Psoas muscle (tissue), 8 donors: ENCODE measurements around the gene SIGLEC1. TPM values are rescaled to one million over a fixed set of nuclear protein-coding genes. Genes with fewer than 3 reads are reported as not detected.

Experiments
- ATAC-seq, 4 donors: fragments of 200-7000 bp; cut with Tn5 transposase; one replicate each; pipeline ENCODE4 v1.9.1; 2020; ENCODE audit warnings: moderate library complexity in 3 of 4, mild to moderate bottlenecking in 2 of 4
- DNase-seq, 2 donors: peaks; one replicate each; pipeline ENCODE4 v3.0.0-alpha.2; 2020
- H3K27ac ChIP-seq: fragments of 200-600 bp; one replicate; pipeline ENCODE4 v1.8.0; 2022
- H3K27me3 ChIP-seq, 3 donors: fragments of 200-600 bp in 1 of 3; one replicate each; pipeline versions ENCODE4 v1.6.1 to v1.8.0; 2013 to 2022; ENCODE audit warnings: low read length in 2 of 3, mild to moderate bottlenecking in 2 of 3, moderate library complexity in 1 of 3; ENCODE audit not compliant: insufficient read depth in 3 of 3
- H3K36me3 ChIP-seq, 2 donors: fragments of 200-600 bp in 1 of 2; one replicate each; pipeline versions ENCODE4 v1.6.1 to v1.8.0; 2013 to 2022; ENCODE audit warnings: low read depth in 1 of 2, mild to moderate bottlenecking in 1 of 2, moderate library complexity in 1 of 2; ENCODE audit not compliant: insufficient read depth in 1 of 2
- H3K4me1 ChIP-seq: fragments of 200-600 bp; one replicate; pipeline ENCODE4 v1.8.0; 2022
- H3K4me3 ChIP-seq: fragments of 200-600 bp; one replicate; pipeline ENCODE4 v1.8.0; 2022; ENCODE audit warnings: mild to moderate bottlenecking
- H3K9me3 ChIP-seq: fragments of 200-600 bp; one replicate; pipeline ENCODE4 v1.8.0; 2022
- CTCF ChIP-seq: fragments of 200-600 bp; IDR thresholded peaks from one replicate; pipeline ENCODE4 v1.8.0; 2022; ENCODE audit warnings: antibody characterized with exemption
- WGBS, 3 donors: extraction: QIAGEN DNeasy Blood & Tissue Kit; methylation state at CpG; one replicate each; pipeline versions ENCODE4 v1.1.6 to v1.1.7; 2013; 5-methylcytosine and 5-hydroxymethylcytosine counted together
- intact Hi-C, 2 donors: fragments of 100-400 bp; cut with DNase I; formaldehyde crosslinking; loops; one replicate each; pipeline versions ENCODE4 v1.11.0 to v1.14.2; 2022
- polyA plus RNA-seq, 3 donors: library from polyadenylated mRNA; stranded (reverse); fragments of 200-250 nt; gene quantifications; one replicate each; pipeline ENCODE4 v1.2.3, GENCODE V29; 2013
- total RNA-seq, 4 donors: library from RNA; stranded (reverse); fragmentation: NEBNext Ultra II Directional in 2 of 4; extraction: Animal tissue kit (Norgen Biotek cat#: 25700) in 2 of 4; gene quantifications; one replicate each; pipeline versions ENCODE4 v1.2.1 to v1.2.4, GENCODE V29; 2021 to 2023
- donor health status: healthy with polysubstance abuse.
- donor health status: DM: no; HTN: no; CAD: no; lungs with moderate emphysema.
- donor health status: Bipolar disorder and iron deficiency.
- donor health status: healthy.
- donor health status: DM: yes; HTN: yes; CAD: no.
- donor health status: DM: no; HTN: no; CAD: no.
- donor health status: DM: no; HTN: no; CAD: no.
- donor health status: DM: yes; HTN: yes; CAD: no.

Gene SIGLEC1
- total and polyA plus RNA-seq, 7 donors, result 0.98 to 6.2 (median 2.6) TPM

GRCh38 chr20:3753501-3754275 is 41.3 kb upstream of the SIGLEC1 start:
- H3K27me3 ChIP-seq, result peaks cover 0 to 31% (median 2%) of the 10 kb centered on the region in 3 donors
- TF ChIP-seq CTCF, result no peak
- no peaks in the 10 kb centered on the region for H3K4me1 ChIP-seq
- DNase-seq (no peak), ATAC-seq (peak in 1 of 4 donors; percentile 7)
- WGBS, 3 donors, result 69 to 82% (median 76%) methylated on average over 25 to 26 of the region's 26 CpGs
- intact Hi-C loops, result loop anchor here in 1 of 2 donors (5.0 kb wide), 1 partner anchor 36 kb away; no protein-coding TSS in a partner anchor
- H3K27ac ChIP-seq, result no peak overlapping the region
- H3K4me3 ChIP-seq, result no peak overlapping the region
- H3K36me3 ChIP-seq, result no peaks in the 10 kb centered on the region
- H3K9me3 ChIP-seq, result no peaks in the 10 kb centered on the region

GRCh38 chr20:3753098-3753497 is 40.7 kb upstream of the SIGLEC1 start:
- H3K4me3 ChIP-seq, result no peak overlapping the region
- no peak overlapping the region for H3K27ac ChIP-seq
- intact Hi-C loops, result loop anchor here in 1 of 2 donors (5.0 kb wide), 1 partner anchor 36 kb away; no protein-coding TSS in a partner anchor
- H3K27me3 ChIP-seq, result peaks cover 0 to 35% (median 4%) of the 10 kb centered on the region in 3 donors
- no peaks in the 10 kb centered on the region for H3K4me1 ChIP-seq
- DNase-seq (no peak), ATAC-seq (peak; percentile 62 to 82 (median 70))
- WGBS, 3 donors, result 41 to 50% (median 50%) methylated on average over 4 of the region's 4 CpGs
- peak; percentile 73 for TF ChIP-seq CTCF
- H3K9me3 ChIP-seq, result no peaks in the 10 kb centered on the region
- H3K36me3 ChIP-seq, result no peaks in the 10 kb centered on the region

- Histone ChIP-seq H3K4me3 (peak overlapping the region; percentile 62), H3K9me3 (no peaks in the 10 kb centered on the region), H3K4me1 (no peaks in the 10 kb centered on the region), H3K27ac (no peak overlapping the region), H3K36me3 (no peaks in the 10 kb centered on the region), H3K27me3 (peaks cover 0 to 35% (median 6%) of the 10 kb centered on the region in 3 donors)
- intact Hi-C loops, result loop anchor here in 1 of 2 donors (5.0 kb wide), 1 partner anchor 35 kb away; no protein-coding TSS in a partner anchor
- DNase-seq, result no peak
- 41 to 48% (median 42%) methylated on average over 13 of the region's 13 CpGs for WGBS, 3 donors
- ATAC-seq, result peak in 1 of 4 donors; percentile 2
- TF ChIP-seq CTCF, result no peak
These were observed 40.0 kb upstream of the SIGLEC1 start for GRCh38 chr20:3752386-3752759.

- ATAC-seq, result peak; percentile 9 to 44 (median 22)
- peak in 1 of 2 donors; percentile 53 for DNase-seq
- intact Hi-C loops, result loop anchor here in 1 of 2 donors (5.0 kb wide), 1 partner anchor 35 kb away; no protein-coding TSS in a partner anchor
- WGBS, 3 donors, result 45 to 51% (median 48%) methylated on average over 81 to 95 of the region's 95 CpGs
- no peak overlapping the region for H3K27ac ChIP-seq
- no peaks in the 10 kb centered on the region for H3K4me1 ChIP-seq
- TF ChIP-seq CTCF, result no peak
- no peaks in the 10 kb centered on the region for H3K9me3 ChIP-seq
- no peaks in the 10 kb centered on the region for H3K36me3 ChIP-seq
- peaks cover 0 to 40% (median 6%) of the 10 kb centered on the region in 3 donors for H3K27me3 ChIP-seq
- H3K4me3 ChIP-seq, result peak overlapping the region; percentile 62
These were observed 39.4 kb upstream of the SIGLEC1 start for GRCh38 chr20:3751675-3752385.
